HPDE6-E6E7 (cell line): Measurements from ENCODE around the gene PYGO2.

Experiments
- DNase-seq: peaks from one replicate; pipeline ENCODE4 v3.0.0; 2011; ENCODE audit warnings: missing footprints; ENCODE audit errors: extremely low spot score

PYGO2 gene, protein sequence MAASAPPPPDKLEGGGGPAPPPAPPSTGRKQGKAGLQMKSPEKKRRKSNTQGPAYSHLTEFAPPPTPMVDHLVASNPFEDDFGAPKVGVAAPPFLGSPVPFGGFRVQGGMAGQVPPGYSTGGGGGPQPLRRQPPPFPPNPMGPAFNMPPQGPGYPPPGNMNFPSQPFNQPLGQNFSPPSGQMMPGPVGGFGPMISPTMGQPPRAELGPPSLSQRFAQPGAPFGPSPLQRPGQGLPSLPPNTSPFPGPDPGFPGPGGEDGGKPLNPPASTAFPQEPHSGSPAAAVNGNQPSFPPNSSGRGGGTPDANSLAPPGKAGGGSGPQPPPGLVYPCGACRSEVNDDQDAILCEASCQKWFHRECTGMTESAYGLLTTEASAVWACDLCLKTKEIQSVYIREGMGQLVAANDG

DNA sequence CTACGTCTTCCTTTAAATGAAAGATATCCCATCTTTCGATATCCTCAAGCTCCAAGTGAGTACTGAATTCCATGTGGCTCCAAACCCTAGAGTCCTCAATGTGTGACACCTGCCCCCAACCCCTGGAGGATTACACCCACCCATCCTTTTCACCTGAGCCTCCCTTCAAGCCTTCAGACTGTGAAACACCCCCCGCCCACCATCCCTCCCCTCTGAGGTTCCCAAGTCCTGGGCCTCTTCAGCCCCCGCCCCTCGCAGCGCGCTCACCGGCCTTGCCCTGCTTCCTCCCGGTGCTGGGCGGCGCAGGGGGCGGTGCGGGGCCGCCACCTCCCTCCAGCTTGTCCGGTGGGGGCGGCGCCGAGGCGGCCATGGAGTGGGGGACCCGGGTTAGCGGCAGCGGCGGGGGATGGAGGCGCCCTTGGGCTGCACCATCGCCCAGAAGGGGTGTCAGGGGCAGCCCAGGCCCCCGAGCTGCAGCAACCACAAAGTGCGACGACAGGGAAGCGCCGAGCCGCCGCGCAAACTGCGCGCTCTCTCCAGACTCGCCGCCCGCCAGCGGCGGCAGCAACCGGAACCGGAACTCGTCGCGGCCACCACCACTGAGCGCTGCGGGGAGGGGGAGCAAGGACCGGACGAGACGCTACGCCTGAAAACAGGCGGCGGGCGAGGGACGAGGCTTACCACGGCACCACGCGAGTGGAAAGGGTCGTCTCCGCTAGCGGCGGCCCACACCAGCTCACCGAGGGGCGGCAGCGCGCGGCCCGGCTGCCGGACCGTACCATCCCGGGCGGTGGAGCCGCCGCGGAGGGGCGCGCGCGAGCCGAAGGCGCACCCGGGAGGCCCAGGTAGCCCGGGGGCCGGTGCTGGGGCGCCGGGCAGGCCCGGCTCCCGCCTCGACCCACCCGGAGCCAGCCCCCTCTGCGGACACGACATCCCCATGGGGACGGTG, at the start of gene PYGO2:
PYGO2 (minus strand) TSS at position 576 of the 949 bp plus-strand sequence; CDS start at position 370, 206 bp downstream.
- peak; percentile 79 for DNase-seq

DNA sequence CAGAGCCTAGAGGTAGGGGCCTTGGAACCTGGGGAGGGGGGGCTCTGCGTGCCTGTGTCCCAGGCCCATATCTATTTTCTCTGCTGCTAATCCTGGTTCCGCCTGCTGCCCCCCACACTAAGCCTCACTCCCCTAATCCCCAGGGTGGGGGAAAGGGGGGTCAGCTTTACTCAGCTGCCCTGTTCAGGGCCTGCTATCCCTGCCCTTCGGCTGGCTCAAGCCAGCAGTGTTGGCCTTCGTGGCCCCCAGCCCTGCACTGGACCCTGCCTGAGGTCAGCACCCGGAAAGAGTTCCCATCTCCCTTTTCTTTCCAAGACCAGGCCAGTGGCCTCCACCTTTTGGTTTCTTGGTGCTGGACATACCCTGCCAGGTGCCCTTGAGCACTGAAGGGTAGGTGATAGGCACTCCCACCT, 49.4 kb upstream of the PYGO2 start:
- no peak for DNase-seq

DNA sequence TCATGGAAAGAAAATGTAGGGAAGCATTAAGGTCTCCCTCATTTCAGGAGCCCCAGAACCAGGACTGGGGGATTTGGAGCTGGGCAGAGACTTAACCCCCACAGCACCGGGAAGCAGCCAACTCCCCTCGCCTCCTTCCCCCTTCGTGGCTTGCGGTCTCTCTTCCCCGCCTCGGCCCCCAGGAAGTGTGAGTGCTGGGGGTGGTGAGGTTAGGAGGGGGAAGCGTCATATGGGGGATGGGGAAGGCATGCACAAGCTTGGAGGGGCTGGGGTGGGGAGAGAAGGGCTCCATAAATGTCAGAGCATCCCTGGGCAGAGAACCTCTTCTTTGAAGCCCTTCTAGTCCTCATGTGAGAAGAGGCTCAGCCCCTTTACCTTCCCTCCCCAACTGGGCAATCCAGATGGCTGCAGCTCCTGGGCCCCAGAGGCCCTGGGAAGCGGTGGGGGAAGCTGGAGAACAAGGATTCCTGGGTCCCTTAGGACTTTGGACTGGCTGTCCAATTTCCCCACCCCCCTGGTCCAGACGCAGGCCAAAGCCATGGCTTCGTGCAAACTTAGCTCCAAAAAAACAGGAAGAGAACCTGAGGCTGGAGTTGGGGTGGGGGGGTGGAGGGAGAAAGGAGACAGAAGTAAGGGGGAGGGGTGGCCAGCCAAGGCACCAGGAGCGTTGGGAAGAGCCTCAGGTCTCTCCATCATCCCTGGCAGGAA, 48.8 kb upstream of the PYGO2 start:
- no peak for DNase-seq

DNA sequence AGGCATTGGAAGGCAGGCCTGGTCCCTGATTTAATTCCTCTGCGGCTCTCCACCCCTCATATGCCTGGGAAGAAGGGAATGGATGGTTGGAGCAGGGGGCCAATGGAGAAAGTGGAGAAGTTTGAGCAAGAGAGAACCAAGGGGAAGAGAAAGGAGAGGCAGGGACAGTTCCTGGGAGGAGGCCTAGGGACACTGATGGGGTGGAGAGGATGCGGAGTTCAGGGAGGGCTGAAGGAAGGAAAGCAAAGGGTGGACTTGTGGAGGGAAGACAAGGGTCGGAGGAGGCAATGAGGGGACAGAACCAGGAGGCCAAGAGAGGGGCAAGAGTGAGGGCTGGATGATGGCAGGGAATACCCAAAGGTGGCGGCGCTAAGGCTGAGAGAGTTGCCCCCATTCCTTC, 48.2 kb upstream of the PYGO2 start:
- no peak for DNase-seq

DNA sequence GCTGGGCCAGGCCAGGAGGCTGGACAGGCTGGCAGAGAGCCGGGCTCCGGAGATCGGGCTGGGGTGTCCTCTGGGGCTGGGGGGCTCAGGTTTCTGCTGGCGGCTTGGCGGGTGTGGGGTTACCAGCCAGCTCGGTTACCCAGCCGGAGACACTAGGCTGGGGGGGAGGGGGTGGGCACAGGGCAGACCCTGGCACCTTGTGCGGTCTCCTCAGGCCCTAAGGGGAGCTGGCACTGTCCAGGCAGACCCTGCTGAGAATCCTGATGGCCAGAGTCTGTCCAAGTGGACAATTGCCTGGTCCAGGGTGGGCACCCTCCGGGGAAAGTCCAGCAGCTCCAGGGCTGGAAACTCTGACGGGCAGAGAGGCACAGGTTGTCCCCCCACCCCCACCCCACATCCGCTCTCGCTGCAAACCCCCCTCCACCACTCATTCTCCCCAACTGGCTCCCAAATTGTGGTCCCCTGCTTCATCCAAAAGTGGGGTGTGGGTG, 47.7 kb upstream of the PYGO2 start:
- DNase-seq: no peak

DNA sequence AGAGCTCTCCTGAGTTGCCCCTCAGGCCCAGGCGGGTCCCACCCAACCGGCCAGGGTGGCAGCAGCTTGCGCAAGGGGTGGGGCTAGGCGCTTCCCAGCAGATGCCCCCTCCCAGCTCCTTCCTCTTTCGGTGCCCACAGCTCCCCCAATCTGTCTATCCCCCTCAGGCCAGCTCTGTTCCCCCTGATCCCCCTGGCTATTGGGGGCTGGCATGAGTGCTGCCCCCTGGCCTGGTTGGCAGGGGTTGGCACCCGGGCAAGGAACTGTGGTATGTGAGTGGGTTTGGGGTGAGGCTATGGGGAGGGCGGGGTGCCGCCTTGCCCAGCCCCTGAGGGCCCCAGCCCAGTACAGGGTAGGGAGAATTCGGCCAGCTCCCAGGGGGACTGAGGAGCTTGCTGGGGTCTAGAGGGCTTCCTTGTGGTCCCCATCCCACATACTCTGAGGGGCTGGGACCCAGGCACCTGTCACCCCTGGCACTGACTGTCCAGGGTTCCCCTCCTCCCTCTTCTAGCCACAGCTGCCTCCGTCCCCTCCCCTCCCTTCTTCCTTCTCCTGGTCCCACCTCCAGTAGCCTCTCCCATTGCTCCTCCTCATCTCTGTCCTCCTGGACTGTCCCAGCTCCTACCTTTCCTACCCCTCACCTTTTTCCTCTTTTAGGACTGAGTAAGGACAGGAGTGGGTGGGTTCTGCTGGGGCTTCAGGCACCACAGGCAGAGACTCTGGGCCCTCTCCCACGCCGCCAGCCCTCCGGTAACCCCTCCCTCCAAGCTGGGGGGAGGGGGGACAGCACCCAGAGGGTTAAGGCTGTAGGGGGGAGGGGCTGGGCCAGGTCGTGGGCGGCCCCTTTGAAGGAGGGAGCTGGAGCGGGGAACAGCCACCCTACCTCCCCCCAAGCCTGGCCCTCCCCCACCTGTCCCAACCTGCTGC, 46.7 kb upstream of the PYGO2 start:
- no peak for DNase-seq

DNA sequence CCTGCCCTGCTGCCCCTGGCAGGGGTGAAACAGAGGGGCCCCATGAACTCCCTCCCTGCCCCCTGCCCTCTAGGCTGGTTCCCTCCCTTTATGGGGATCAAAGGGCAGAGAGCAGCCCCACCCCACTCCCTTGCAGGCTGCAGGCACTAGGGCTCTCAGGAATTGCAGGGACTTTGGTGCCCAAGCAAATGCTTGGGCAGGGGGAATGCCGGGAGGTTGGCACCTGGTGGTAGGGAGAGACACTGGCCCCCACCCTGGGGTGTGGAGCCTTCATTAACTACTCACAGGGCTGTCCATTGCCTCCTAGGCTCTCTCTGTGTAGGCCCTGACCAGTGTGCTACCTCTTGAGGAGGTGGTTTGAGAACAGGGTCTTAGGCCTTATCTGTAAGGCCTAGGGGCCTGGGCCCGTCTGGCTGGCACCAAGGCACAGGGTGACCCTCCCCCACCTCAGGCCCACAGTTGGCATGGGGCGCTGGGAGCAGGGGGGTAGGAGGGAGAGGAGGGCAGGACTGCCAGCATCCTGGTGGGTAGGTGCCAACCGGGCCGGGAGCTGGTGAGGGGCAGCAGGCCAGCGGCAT, 45.8 kb upstream of the PYGO2 start:
- DNase-seq: no peak

DNA sequence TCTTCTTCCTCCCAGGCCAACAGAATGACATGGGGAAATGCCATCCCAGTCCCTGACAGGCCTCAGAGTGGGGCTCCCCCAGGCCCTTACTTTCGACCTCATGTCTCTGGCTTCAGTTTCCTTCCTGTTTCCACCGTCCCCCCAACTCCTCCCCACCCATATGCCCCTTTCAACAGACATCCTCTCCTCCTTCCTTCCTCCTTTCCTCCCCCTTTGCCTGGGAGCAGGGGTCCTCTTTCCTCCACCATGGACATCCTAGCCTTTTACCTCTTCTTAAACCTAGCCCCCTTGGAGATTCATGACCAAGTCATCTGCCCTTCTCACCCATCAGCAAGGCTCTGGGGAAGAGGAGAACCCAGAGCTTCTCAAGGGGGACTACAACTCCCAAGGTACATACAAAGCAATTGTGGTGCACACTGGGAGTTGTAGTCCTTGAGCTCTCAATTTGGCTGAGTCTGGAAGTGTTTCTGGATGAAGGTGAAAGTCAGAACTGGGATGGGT, 45.1 kb upstream of the PYGO2 start:
- no peak for DNase-seq

DNA sequence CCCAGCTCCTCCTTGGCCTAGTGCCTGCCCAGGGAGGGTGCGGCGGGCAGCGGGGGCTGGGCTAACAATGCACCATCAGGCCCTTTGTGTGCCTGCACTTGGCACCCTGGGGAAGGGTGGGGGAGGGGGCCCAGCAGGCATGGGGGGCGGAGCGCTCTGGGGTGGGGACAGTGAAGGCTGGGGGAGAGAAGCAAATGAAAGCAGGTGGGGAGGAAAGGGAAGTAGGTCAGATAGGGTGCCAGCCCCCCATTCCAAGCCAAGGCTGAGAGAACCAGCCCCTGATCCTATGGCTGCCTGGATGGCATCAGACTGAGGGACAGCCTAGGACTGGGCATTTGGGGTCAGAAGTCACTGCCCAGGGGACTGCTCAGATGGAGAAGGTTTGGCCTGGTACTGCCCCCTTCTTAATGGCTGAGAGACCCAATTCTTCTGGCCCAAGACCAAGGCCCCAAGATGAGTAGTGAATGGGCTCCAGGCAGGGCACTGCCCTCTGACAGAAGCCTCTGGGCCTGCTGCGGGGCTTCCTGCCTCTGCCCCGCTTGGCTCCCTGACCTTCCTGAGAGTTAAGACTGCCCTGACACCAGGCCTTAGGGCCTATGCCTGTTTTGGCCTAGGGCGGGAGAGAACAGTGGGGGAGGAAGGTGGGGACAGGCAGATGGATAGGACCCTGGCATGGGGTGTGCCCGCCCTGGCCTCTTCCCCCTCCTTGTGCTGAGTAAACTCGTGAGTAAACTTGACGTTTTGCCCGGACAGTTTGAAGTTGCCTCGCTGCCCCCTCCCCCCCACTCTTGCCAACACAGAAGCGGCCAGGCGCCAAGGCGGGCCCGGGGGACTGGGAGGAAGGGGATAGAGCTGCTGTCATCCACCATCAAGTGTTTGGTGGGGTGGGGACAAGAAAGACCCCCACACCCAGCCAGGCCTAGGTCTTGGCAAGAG, 43.8 kb upstream of the PYGO2 start:
- DNase-seq: no peak

DNA sequence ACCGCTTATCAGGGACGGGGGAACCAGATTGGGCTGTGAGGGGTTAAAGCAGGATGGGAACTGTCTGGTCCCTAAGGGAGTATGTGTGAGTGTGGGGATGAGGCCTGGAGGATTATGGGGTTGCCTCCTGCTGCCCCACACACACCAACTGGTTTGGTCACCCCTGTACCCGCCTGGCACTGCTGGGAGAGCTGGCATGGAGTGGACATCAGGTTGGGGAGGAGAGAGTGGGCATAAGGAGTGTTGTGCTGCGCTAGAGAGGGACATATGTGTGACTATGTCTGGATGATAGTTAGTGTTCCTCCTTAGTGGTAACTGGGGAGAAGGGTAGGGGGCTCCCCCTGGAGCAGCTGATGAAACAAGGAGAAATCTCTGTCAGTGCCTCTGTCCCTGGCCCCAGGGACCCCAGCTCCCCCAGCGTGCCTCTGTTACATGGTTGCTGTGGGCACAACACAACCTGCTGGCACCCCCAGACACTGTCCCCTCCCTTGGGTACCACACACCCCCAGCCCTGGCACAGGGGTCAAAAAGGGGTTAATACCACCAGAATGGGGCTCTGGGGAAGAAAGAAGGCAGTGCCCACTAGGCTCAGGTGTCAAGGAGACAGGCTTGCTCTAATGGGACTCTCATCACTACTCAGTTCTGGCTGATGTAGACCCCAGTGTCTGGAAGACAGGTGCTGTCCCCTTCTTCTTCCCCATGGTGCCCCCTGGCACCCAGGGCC, 42.9 kb upstream of the PYGO2 start:
- no peak for DNase-seq

DNA sequence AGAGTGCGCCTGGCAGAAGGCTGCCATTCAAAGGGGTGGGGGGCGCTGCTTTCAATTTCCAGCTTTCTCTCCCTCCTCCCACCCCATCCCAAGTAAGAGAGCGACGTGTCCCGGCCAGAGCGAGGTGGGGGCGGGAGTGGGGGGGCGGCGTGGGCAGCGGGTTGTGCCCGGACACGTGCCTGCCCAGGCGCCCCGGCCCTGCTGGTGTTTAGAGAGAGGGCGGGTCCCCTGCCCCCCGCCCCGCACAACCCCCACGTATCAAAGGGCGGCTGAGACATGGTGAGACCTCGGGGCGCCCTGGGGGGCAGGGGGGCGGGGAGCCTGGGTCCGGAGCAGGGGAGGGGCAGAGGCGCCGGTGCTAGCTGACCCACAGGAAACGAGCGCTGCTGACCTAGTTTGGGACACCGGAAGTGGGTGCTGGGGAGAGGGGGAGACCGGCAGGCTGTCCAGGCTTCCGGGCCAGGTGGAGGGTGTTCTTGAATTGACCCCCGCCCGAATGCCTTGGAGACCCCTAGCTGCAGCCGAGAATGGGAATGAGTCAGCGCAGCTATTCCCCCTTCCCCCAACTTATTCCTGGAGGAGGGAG, 42.3 kb upstream of the PYGO2 start:
- no peak for DNase-seq

DNA sequence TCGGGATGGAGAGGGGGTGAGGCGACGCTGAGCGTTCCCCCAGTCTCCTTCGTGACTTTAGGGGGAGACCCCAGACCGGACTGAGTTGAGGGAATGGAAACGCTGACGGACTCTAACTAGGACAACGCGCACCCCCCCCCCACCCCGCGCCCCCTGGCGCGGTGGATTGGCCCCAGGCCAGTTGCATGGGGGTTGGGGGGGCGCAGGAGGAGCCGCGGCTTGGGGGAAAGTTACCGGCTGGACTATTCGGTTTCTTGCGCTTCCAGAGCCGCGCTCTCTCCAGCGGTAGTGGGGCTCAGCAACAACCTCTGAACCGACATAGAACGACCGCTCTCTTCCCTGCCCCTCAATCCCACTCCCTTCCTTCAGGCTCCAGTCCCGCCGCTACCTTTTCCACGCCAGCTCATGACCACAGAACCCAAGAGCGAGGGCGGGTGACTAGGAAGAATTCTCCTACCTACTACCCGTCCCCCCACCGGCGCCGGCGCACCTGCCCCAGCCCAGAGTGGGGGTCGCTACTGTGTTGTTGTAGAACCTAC, 41.7 kb upstream of the PYGO2 start:
- DNase-seq: no peak

DNA sequence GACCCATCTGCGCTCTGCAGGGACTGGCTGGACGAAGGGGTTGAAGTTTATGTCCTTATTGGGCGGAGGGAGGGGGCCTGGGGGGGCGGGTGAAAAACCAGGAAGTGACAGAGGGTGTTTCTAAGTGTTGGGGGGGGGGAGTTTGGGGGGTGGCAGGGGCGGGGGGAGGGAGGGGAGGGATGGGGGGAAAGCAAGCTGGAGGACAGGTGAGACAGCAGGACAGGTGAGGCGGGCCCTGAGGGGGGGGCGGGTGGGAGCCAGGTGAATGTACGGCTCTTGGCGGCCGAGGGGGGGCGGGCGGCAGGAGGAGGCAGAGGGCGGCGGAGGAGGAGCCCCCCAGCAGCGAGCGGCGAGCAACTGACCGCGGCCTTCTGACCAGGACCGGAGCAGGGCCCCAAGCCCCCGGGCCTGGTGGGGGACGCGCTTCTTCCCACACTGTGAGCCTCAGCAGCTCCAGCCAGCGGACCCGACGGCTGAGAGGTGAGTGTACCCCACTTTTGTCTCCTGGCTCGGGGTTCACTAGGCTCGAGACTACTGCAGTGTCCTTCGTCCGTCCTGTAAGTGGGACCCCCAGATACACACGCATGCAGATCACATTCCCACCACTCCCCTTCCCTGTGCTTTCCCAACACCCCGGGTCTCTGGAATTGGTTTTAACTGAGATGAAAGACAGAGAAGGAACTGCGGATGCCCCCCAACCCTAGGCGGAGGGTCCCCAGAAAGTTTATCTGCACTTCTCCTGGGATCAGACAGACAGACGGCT, 41.1 kb upstream of the PYGO2 start, which contains the start of gene ZBTB7B:
ZBTB7B (plus strand) TSS at position 339 of the 763 bp plus-strand sequence. CDS start 11,859 bp downstream, outside the sequence.
- peak; percentile 60 for DNase-seq

DNA sequence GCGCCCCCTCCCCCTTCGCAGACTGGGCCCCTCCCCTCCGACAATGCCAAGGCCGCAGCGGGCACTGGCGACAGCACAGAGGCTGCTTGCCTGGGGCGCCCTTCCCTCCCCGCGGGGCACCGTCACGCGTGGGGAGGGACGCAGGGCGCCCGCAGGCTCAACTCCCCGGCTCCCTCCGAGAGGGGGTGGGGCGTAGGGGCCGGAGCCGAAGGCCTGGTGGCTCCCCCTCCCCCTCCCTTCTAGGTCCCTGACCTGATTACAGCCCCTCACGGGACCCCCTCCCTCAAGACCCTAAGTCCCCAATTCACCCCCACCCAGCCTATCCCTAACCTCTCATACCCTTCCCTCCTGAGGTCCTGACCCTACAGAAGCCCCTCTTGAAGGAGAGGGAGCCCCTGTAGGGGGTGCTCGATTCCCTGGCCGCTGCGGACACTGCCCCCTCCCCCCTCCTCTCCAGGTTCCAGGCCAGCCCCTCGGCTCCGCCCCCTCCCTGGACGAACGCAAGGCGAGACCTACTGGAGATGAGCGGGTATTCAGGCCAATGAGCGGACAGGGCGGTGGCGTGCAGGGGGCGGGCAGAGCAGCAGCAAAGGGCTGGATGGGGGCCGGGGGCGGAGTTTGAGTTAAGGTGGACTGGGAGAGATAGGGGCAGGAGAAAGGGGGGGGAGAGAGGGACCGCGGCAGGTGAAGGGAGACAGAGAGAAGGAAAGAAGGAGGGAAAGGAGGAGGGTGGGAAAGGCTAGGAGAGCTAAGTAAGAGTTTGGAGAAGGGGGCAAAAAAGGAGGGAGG, 40.3 kb upstream of the PYGO2 start:
- peak; percentile 97 for DNase-seq

DNA sequence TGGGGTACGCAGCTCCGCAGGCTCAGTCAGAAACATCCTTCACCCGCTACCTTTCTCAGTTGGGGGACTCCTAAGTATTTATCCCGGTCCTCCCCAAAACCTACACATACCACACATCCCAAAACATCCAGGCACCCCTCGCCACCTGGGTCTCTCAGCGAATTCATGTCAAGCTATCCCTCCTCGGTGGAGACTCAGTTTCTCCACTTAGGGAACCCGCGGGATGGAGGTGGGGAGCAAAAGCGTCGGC, 39.8 kb upstream of the PYGO2 start:
- no peak for DNase-seq

DNA sequence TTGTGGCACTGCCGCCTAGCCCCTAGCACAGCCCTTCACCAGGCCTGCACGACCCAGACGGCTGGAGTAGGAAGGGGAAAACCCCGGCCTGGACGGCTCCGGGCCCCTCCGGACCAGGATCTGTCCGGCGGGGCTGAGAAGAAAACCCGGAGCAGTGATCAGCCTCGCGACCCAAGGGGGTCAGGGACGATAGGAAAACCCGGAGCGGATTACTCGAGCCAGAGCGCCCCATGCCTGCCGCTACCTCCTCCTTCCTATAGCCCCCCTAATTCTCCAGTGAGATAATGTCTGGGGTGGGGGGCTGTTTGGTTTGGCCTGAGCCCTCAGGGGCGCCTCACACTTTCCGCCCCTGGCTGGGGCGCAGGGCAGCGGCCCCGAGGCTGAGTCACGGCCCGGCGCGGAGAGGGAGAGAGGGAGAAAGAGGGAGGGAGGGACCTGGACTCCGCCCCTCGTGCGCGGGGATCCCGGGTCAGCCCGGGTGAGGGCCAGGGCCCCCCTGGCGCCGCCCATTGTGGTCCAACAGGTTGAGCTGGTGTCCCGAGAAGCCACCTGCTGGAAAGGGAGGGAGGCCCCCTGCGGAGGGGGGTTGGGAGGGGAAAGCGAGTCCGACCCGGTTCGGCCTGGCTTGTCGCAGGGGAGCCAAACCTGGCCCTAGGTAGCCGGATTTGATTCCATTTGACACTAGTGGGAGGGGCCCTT, 39.3 kb upstream of the PYGO2 start:
- DNase-seq: peak; percentile 93
